TTC549 (cell line): ENCODE results near the gene FRS3.

Experiments
- FAIRE-seq: peaks from 2 replicates; lab custom pipeline; 2012; peaks lifted over from hg19 to GRCh38; lab: Jason Lieb, UNC

Gene FRS3

GRCh38 chr6:41791305-41791704 lies 11.6 kb upstream of the FRS3 start:
- FAIRE-seq: no peak

GRCh38 chr6:41790045-41790444 lies 10.3 kb upstream of the FRS3 start:
- FAIRE-seq: no peak

GRCh38 chr6:41789390-41789724 lies 9.7 kb upstream of the FRS3 start:
- no peak for FAIRE-seq

GRCh38 chr6:41787219-41787917 lies 7.7 kb upstream of the FRS3 start, which contains the start of gene TOMM6:
TSS of gene TOMM6 (plus strand) at chr6:41787694. CDS start at chr6:41787698, 4 bp downstream.
- no peak for FAIRE-seq

- no peak for FAIRE-seq
These were observed 6.9 kb upstream of the FRS3 start for GRCh38 chr6:41786451-41787218.

- FAIRE-seq: no peak
These were observed 6.2 kb upstream of the FRS3 start for GRCh38 chr6:41785689-41786450.

- no peak for FAIRE-seq
These were observed 5.6 kb upstream of the FRS3 start for GRCh38 chr6:41785254-41785653.

GRCh38 chr6:41784581-41785171 lies 5.0 kb upstream of the FRS3 start:
- no peak for FAIRE-seq

GRCh38 chr6:41783106-41783780 lies 3.5 kb upstream of the FRS3 start:
- FAIRE-seq: no peak

GRCh38 chr6:41781366-41781730 lies 1.6 kb upstream of the FRS3 start:
- FAIRE-seq: no peak

GRCh38 chr6:41780551-41781365 lies 1.1 kb upstream of the FRS3 start, which contains the start of gene PRICKLE4:
TSS of gene PRICKLE4 (plus strand) at chr6:41780782. CDS start at chr6:41783474, 2,692 bp downstream.
- no peak for FAIRE-seq

- FAIRE-seq: no peak
These were observed 364 bp downstream of the FRS3 start for GRCh38 chr6:41779336-41779735.

- no peak for FAIRE-seq
These were observed 805 bp downstream of the FRS3 start for GRCh38 chr6:41778895-41779294.

GRCh38 chr6:41777551-41778285 lies 2.0 kb downstream of the FRS3 start:
- no peak for FAIRE-seq

- FAIRE-seq: no peak
These were observed 4.3 kb downstream of the FRS3 start for GRCh38 chr6:41775293-41775882.

- FAIRE-seq: no peak
These were observed 4.9 kb downstream of the FRS3 start for GRCh38 chr6:41774841-41775240.

GRCh38 chr6:41771058-41771983 lies 8.4 kb downstream of the FRS3 start:
- no peak for FAIRE-seq

GRCh38 chr6:41770381-41771057 lies 9.2 kb downstream of the FRS3 start:
- no peak for FAIRE-seq
